Activated CD8-positive, alpha-beta memory T cell treated with anti-CD3 and anti-CD28 coated beads, Interleukin-2, amount 50 U/mL, for 24 hours (primary cell): Measurements from ENCODE around the gene KCNAB1.

ENCODE experiments used
- DNase-seq: peaks from one replicate; pipeline ENCODE4 v3.0.0-alpha.2; 2020; ENCODE audit errors: extremely low read depth

Gene KCNAB1

GRCh38 chr3:156317462-156318074 lies 197.2 kb downstream of the KCNAB1 start:
- DNase-seq, result no peak

DNA sequence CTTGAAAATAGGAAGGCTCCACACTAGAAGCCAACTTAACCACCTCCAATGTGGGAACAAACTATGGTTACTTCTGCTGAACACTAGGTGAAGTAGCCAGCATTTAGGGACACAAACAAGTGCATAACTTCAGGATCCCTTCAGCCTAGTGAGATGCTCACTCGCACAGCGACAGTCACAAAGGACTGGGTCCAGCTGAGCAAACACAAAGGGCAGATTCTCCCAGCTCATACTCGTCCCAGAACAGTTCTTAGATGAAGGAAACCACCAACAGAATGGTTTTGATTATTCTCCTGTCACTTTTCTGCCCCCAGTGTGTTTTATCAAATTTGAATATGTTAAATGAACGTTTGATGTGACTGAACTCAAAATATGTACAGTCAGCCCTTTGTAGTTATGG lies 201.6 kb downstream of the KCNAB1 start:
- DNase-seq, result no peak

GRCh38 chr3:156323466-156323865 lies 203.1 kb downstream of the KCNAB1 start:
- no peak for DNase-seq

GRCh38 chr3:156330415-156330814 lies 210.0 kb downstream of the KCNAB1 start:
- no peak for DNase-seq

DNA sequence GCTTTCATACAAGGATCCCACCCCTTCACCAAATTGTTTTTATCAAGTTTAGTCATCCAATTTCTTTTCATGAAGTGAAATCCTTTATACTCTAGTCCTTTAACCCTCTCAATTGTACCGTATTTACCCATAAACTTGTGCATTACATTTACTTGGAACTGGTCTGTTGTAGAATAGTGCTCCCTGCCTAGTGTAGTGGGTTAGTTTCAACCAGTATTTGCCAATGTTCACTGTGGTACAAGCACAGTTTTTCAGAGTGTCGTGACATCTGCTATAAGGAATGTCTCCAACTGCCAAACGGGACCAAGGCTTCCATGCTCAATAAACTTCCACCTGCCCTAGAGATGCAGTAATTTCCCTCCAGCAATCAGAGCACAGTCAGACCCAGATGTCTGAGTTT lies 211.9 kb downstream of the KCNAB1 start:
- no peak for DNase-seq

DNA sequence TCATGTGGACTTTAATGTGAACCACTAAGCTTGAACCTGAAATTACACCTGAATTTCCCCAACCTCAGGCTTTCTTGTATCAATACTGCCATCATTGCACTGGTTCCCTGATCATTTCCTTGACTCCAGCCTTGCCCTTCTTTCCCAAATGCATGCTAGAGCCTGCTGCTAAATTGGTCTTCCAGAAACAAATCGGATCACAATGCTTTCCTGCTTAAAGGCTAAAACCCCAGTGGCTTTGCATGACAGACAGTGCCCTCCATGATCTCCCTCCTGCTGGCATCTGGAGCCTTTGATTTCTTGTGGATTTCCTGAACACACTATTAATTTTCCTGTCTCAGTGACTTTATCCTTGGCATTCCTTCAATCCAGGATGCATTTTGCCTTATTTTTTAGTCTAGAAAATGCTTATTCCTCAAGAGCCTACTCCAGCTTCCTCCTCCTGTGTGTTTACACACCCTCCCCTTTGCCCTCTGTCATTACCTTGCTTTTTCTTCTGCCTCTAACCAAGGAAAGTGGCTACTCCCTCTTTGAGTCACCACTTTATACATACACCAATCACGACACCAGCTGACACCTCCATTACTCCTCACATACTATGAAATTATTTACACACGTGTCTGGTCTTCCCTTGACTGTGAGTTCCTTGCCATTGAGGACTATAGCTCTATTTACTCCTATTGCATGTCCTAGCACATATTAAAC lies 214.6 kb downstream of the KCNAB1 start:
- no peak for DNase-seq

DNA sequence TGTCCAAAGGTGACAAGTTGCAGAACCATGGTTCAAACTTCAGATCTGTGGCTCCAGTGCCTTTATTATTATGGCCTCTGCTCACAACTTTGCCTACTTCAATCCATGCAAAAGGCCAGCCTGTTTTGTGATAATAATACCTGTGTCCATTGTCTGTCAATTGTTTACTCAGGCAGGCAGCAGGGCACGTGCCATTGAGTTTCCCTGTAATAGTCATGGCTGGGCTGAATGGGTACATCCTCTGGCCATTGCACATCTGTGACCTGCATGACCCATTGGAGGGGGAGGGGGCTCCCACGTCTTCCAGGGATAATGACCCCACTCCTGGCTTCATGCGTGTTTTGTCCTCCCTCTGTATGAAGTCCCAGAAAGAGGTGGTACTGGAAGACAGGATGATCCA lies 219.1 kb downstream of the KCNAB1 start:
- DNase-seq, result no peak

DNA sequence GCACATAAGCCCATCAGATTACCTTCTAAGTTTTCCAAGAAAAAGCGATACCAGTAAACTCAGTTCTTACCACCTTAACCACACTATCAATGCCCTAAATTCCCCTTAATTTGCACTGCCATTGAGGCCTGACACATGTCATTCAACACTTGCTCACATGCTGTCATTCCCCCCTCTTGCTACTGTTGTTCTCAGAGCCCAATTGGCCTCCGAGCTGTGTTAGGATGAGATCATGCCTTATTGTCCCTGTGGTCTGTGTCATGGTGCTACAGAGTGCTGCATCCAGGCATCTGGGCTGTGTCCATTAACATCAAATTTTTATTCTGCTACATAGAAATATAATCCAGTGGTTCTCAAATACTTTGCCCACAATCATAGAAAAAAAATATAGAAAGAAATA lies 221.0 kb downstream of the KCNAB1 start:
- no peak for DNase-seq

DNA sequence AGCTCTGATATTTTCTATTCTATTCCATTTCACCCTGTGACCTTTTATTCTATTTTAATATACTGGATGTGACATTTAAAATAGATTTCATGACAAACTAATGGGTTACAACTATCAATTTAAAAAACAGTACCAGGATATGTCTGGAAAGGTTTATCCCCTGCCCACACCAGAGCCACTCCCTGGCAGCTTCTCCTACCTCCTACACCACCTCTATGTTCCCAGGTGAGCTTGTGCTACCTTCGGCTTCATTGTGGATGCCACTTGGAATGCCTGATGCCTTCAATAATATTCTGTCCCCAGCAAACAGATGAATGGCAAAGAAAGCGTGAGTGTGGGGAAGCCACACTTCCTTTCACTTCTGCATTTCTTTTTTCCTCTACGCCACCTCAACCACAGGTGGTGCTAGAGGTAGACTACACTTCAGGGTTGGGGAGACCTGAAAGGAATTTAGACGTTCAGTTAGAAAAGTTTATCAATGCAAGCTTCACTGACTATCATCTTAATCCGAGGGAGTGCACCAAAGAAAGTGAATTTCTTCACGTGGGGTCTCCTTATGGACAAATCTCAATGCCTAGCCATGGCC lies 221.5 kb downstream of the KCNAB1 start:
- DNase-seq, result no peak

GRCh38 chr3:156344215-156344614 lies 223.8 kb downstream of the KCNAB1 start:
- no peak for DNase-seq

- no peak for DNase-seq
Measured at GRCh38 chr3:156349111-156349510, 228.7 kb downstream of the KCNAB1 start.

DNA sequence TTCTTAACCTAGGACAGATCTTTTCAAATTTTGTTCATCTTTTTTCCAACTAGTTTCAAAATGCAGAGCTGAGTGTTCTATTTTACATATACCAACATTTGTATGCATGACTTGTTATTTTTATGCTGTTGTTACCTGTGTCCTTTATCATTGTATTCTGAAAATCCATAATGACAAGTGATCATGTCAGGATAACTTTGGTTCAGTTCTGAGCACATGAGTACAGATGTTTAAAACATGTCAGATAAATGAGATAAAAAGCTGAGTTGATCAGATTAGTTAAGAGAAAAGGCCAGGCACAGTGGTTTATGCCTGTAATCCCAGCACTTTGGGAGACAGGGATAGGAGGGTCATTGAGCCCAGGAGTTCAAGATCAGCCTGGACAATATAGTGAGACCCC lies 229.6 kb downstream of the KCNAB1 start:
- no peak for DNase-seq

- DNase-seq, result no peak
Measured at GRCh38 chr3:156350781-156351180, 230.4 kb downstream of the KCNAB1 start.

GRCh38 chr3:156351783-156352182 lies 231.4 kb downstream of the KCNAB1 start:
- DNase-seq, result no peak

DNA sequence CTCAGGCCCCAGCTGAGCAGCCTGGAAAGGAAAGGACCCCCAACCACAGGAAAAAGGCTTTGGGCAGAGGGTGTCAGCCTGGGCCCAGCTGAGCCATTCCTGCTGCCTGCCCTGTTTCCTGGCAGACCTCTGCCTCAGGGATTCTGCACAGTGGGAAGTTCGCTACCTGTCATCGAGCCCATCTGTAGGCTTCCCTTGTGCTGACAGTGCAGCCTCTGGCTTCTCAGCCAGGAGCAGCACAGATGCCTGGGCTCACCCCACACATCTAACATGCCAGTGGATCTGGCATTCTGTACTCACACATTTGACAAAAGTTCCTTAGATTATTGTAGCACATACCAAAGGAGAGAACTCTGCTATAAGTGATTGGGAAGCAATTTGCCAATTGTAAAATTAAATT lies 232.3 kb downstream of the KCNAB1 start:
- no peak for DNase-seq

- DNase-seq, result no peak
Measured at GRCh38 chr3:156353563-156353962, 233.2 kb downstream of the KCNAB1 start.

- no peak for DNase-seq
Measured at GRCh38 chr3:156356537-156357363, 236.4 kb downstream of the KCNAB1 start.

DNA sequence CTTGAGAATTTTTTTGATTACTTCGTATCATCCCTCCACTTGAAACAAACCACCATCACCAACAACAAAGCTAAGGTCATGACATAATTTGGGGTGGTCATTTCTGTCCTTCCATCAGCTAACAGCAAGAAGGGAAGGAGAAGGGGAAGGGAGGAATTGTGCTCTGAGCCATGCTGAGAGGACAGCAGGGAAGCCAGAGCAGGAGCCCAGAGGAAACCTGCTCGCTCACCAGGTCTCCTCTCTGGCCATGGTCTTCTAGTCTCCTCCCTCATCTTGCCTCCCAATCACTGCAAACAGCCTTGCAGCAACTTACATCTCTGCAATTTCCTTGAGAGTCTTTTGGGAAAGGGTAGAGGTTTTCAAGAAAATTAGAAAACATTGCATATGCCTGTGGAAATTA lies 237.9 kb downstream of the KCNAB1 start:
- no peak for DNase-seq

- no peak for DNase-seq
Measured at GRCh38 chr3:156359368-156359767, 239.0 kb downstream of the KCNAB1 start.

DNA sequence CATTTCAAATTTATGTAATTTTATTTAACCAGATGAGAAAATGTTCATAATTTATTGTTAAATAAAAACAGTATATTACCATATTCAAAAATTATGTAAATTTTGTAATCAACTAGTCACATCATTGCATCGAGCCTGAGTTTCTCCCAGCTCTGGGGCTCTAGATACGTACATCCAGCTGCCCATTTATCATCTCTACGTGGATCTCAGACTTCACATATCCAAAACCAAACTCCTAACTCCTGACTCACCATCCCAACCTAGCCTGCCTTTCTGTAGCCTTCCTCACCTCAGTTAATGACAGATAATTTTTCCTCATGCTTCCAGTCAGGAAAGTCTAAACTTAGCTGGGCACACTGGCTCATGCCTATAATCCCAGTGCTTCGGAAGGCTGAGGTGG lies 239.7 kb downstream of the KCNAB1 start:
- no peak for DNase-seq

- no peak for DNase-seq
Measured at GRCh38 chr3:156360963-156361362, 240.6 kb downstream of the KCNAB1 start.

DNA sequence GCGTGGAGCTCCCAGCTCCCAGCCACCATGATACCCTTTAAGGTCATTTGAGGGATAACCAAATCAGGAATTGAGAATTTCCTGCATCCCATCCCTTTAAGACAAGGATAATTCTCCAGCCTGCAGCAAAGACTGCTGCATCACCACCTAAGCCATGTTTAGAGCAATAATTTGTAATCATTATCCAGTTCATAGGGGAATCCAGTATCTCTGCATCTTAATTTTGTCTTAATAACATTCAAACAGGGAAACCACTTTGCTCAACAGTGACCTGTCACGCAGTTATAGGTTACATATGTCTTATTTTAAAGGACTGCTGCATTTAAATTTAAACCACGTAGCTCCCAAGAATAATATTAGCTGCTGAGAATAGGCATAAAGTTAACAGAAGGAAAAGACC lies 246.2 kb downstream of the KCNAB1 start:
- no peak for DNase-seq

GRCh38 chr3:156368189-156368588 lies 247.8 kb downstream of the KCNAB1 start:
- DNase-seq, result no peak
